WTC11 (cell line): ENCODE data around the gene ANKFN1. TPM values are rescaled to one million over a fixed set of nuclear protein-coding genes. Genes with fewer than 3 reads are reported as not detected.

Source experiments
- ATAC-seq: fragments of 200-7000 bp; cut with Tn5 transposase; 2 replicates; pipeline ENCODE4 v1.10.0; 2021; ENCODE audit warnings: mild to moderate bottlenecking, moderate library complexity
- CTCF ChIA-PET: fragments of 300-600 bp; sonication (Branson Sonifier 250); formaldehyde crosslinking; loops from one replicate; lab custom pipeline; 2021; ENCODE audit warnings: antibody characterized with exemption; lab: Charles Lee
- POLR2A ChIA-PET: fragments of 350-600 bp; sonication (Branson Sonifier 250); formaldehyde crosslinking; loops from one replicate; lab custom pipeline; 2021; ENCODE audit warnings: antibody characterized with exemption; lab: Charles Lee
- DNase-seq: peaks from one replicate; pipeline ENCODE4 v3.0.0; 2021; ENCODE audit warnings: low spot score
- H3K27ac Mint-ChIP-seq: 2 replicates; pipeline ENCODE4 v1.8.0; 2021; ENCODE audit warnings: mixed read lengths
- H3K27me3 Mint-ChIP-seq: 2 replicates; pipeline ENCODE4 v1.8.0; 2021; ENCODE audit warnings: low read depth, mild to moderate bottlenecking, moderate library complexity, mixed read lengths
- H3K36me3 Mint-ChIP-seq: 2 replicates; pipeline ENCODE4 v1.8.0; 2021; ENCODE audit warnings: mixed read lengths
- H3K4me1 Mint-ChIP-seq: 2 replicates; pipeline ENCODE4 v1.8.0; 2022; ENCODE audit warnings: mixed read lengths
- H3K4me3 Mint-ChIP-seq: 2 replicates; pipeline ENCODE4 v1.8.0; 2021; ENCODE audit warnings: mild to moderate bottlenecking, moderate library complexity, mixed read lengths
- H3K9me3 Mint-ChIP-seq: 2 replicates; pipeline ENCODE4 v1.8.0; 2021; ENCODE audit warnings: mixed read lengths
- CBFB ChIP-seq: sonication (generic); formaldehyde crosslinking; IDR thresholded peaks from 2 replicates; pipeline ENCODE4 v1.8.1; 2022; ENCODE audit warnings: mild to moderate bottlenecking, low read depth, missing genetic modification reagents
- CREB1 ChIP-seq: sonication (generic); formaldehyde crosslinking; IDR thresholded peaks from 2 replicates; pipeline ENCODE4 v1.8.0; 2023; ENCODE audit warnings: mild to moderate bottlenecking, missing genetic modification reagents
- EMX1 ChIP-seq: fragments of 250-450 bp; sonication (Bioruptor Pico); IDR thresholded peaks from 2 replicates; pipeline ENCODE4 v1.8.0; 2021; ENCODE audit warnings: mild to moderate bottlenecking
- HMGA2 ChIP-seq: fragments of 250-450 bp; sonication (Bioruptor Pico); IDR thresholded peaks from 2 replicates; pipeline ENCODE4 v1.4.0; 2021; ENCODE audit warnings: mild to moderate bottlenecking, moderate library complexity
- IRF2 ChIP-seq: sonication (generic); formaldehyde crosslinking; IDR thresholded peaks from 2 replicates; pipeline ENCODE4 v1.8.0; 2022; ENCODE audit warnings: low read depth, missing genetic modification reagents, borderline replicate concordance
- NR1H2 ChIP-seq: sonication (generic); formaldehyde crosslinking; IDR thresholded peaks from 2 replicates; pipeline ENCODE4 v1.9.0; 2021; ENCODE audit warnings: mild to moderate bottlenecking, moderate library complexity, missing genetic modification reagents
- PRRX2 ChIP-seq: fragments of 250-450 bp; sonication (Bioruptor Pico); IDR thresholded peaks from 2 replicates; pipeline ENCODE4 v1.8.0; 2021; ENCODE audit warnings: mild to moderate bottlenecking
- SOX15 ChIP-seq: fragments of 250-450 bp; sonication (Bioruptor Pico); IDR thresholded peaks from 2 replicates; pipeline ENCODE4 v1.9.0; 2021; ENCODE audit warnings: mild to moderate bottlenecking
- SP1 ChIP-seq: sonication (generic); formaldehyde crosslinking; conservative IDR thresholded peaks from 2 replicates; pipeline ENCODE4 v1.8.1; 2022; ENCODE audit warnings: missing genetic modification reagents
- TP53 ChIP-seq: sonication (generic); formaldehyde crosslinking; IDR thresholded peaks from 2 replicates; pipeline ENCODE4 v1.8.1; 2023; ENCODE audit warnings: mild to moderate bottlenecking, missing genetic modification reagents
- ZBTB21 ChIP-seq: sonication (generic); formaldehyde crosslinking; IDR thresholded peaks from 2 replicates; pipeline ENCODE4 v1.8.1; 2023; ENCODE audit warnings: mild to moderate bottlenecking, missing genetic modification reagents, borderline replicate concordance
- ZNF121 ChIP-seq: sonication (generic); formaldehyde crosslinking; IDR thresholded peaks from 2 replicates; pipeline ENCODE4 v1.8.0; 2023; ENCODE audit warnings: missing genetic modification reagents
- ZNF219 ChIP-seq: sonication (generic); formaldehyde crosslinking; IDR thresholded peaks from 2 replicates; pipeline ENCODE4 v1.8.0; 2023; ENCODE audit warnings: missing genetic modification reagents, mild to moderate bottlenecking, borderline replicate concordance
- ZNF263 ChIP-seq: sonication (generic); formaldehyde crosslinking; IDR thresholded peaks from 2 replicates; pipeline ENCODE4 v1.8.1; 2022; ENCODE audit warnings: low read depth, mild to moderate bottlenecking, moderate library complexity, missing genetic modification reagents
- ZNF317 ChIP-seq: sonication (generic); formaldehyde crosslinking; IDR thresholded peaks from 2 replicates; pipeline ENCODE4 v1.8.1; 2023; ENCODE audit warnings: low read depth, mild to moderate bottlenecking, moderate library complexity, missing genetic modification reagents, borderline replicate concordance
- total RNA-seq: library from RNA; stranded (reverse); gene quantifications from 3 replicates; pipeline ENCODE4 v1.2.3, GENCODE V29; 2021
- TF ChIP-seq, protein P1 (sequence below): fragments of 250-450 bp; sonication (Bioruptor Pico); IDR thresholded peaks from 2 replicates; pipeline ENCODE4 v1.9.0; 2021; ENCODE audit warnings: moderate library complexity, mild to moderate bottlenecking, inconsistent platforms, borderline replicate concordance
- TF ChIP-seq, protein P2 (sequence below): fragments of 200-600 bp; IDR thresholded peaks from 2 replicates; pipeline ENCODE4 v1.8.0; 2022; ENCODE audit warnings: antibody characterized with exemption
- TF ChIP-seq, protein P3 (sequence below): sonication (generic); formaldehyde crosslinking; IDR thresholded peaks from 2 replicates; pipeline ENCODE4 v1.8.0; 2022; ENCODE audit warnings: mild to moderate bottlenecking, missing genetic modification reagents
- TF ChIP-seq, protein P4 (sequence below): fragments of 250-450 bp; sonication (Bioruptor Pico); IDR thresholded peaks from 2 replicates; pipeline ENCODE4 v1.9.0; 2021; ENCODE audit warnings: mild to moderate bottlenecking, borderline replicate concordance
- TF ChIP-seq, protein P5 (sequence below): sonication (generic); formaldehyde crosslinking; IDR thresholded peaks from 2 replicates; pipeline ENCODE4 v1.8.1; 2023; ENCODE audit warnings: mild to moderate bottlenecking, moderate library complexity, missing genetic modification reagents

Gene ANKFN1
- total RNA-seq, 1 experiment from 2014 or later: 0.24 TPM

DNA sequence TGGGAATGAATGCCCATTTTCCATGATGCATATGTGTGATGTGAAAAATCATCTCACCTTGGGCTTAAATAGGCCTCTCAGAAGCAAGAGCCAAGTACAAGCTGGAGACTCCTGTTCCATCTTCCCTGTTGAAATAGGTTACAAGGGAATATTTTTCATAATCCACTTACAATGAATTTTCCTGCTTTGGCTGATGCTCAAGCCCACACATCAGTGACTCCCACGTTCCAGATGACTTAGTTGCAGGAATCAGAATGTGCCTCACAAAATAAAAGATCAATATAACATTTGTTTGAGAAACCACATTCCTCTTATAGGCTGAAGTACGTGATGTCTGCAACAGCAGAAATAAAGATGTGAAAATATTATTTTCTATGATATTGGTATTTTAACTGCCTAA is 24.1 kb downstream of the ANKFN1 start:
- DNase-seq (no peak), ATAC-seq (no peak)
- H3K27ac Mint-ChIP-seq: no peak overlapping the region
- TF ChIP-seq PRRX2: no peak
- no peak for TF ChIP-seq TP53 (CRISPR knock-in tag)
- no peak for TF ChIP-seq SOX15 (CRISPR knock-in tag)
- TF ChIP-seq, protein P1, sequence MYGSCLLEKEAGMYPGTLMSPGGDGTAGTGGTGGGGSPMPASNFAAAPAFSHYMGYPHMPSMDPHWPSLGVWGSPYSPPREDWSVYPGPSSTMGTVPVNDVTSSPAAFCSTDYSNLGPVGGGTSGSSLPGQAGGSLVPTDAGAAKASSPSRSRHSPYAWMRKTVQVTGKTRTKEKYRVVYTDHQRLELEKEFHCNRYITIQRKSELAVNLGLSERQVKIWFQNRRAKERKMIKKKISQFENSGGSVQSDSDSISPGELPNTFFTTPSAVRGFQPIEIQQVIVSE (CRISPR knock-in tag): no peak
- TF ChIP-seq EMX1: no peak
- no peak for TF ChIP-seq HMGA2 (CRISPR knock-in tag)
- TF ChIP-seq ZNF121 (CRISPR knock-in tag): no peak
- TF ChIP-seq ZNF263 (CRISPR knock-in tag): no peak
- no peak for TF ChIP-seq NR1H2
- no peak for TF ChIP-seq ZNF219 (CRISPR knock-in tag)
- TF ChIP-seq ZBTB21: no peak
- TF ChIP-seq, protein P2, sequence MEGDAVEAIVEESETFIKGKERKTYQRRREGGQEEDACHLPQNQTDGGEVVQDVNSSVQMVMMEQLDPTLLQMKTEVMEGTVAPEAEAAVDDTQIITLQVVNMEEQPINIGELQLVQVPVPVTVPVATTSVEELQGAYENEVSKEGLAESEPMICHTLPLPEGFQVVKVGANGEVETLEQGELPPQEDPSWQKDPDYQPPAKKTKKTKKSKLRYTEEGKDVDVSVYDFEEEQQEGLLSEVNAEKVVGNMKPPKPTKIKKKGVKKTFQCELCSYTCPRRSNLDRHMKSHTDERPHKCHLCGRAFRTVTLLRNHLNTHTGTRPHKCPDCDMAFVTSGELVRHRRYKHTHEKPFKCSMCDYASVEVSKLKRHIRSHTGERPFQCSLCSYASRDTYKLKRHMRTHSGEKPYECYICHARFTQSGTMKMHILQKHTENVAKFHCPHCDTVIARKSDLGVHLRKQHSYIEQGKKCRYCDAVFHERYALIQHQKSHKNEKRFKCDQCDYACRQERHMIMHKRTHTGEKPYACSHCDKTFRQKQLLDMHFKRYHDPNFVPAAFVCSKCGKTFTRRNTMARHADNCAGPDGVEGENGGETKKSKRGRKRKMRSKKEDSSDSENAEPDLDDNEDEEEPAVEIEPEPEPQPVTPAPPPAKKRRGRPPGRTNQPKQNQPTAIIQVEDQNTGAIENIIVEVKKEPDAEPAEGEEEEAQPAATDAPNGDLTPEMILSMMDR: no peak
- CTCF ChIA-PET: no interaction called here
- no peaks in the 10 kb centered on the region for H3K9me3 Mint-ChIP-seq
- H3K4me3 Mint-ChIP-seq: no peak overlapping the region
- H3K36me3 Mint-ChIP-seq: no peaks in the 10 kb centered on the region
- H3K27me3 Mint-ChIP-seq: no peaks in the 10 kb centered on the region
- POLR2A ChIA-PET: interaction anchor here (0.6 kb wide), 1 partner anchor 349 kb away, joined by 4 read pairs; no protein-coding TSS in a partner anchor
- peaks cover 24% of the 10 kb centered on the region for H3K4me1 Mint-ChIP-seq

DNA sequence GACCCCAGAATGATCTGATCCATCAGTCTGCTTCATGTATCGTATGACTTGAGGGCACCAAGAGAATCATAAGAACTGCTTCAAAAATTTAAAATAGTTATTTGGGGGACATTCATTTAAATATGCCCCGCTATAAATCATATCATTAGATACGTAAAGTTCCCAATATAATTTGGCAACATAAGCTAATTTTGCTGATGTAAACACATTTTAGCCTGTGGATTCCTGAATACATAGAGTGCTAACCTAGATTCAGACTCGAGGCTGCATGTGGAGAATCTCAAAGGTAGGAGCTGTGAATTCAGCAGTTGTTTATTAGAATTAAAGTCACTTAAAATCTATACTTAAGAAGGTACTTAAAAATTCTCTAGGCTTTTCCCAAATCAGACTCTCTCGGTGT is 24.9 kb downstream of the ANKFN1 start:
- Mint-ChIP-seq H3K27me3 (no peaks in the 10 kb centered on the region), H3K36me3 (no peaks in the 10 kb centered on the region), H3K4me1 (peaks cover 20% of the 10 kb centered on the region), H3K9me3 (no peaks in the 10 kb centered on the region), H3K4me3 (no peak overlapping the region), H3K27ac (no peak overlapping the region)
- TF ChIP-seq ZNF317 (CRISPR knock-in tag): no peak
- ATAC-seq: no peak
- DNase-seq: no peak
- ChIA-PET CTCF (no interaction called here), POLR2A (no interaction called here)

DNA sequence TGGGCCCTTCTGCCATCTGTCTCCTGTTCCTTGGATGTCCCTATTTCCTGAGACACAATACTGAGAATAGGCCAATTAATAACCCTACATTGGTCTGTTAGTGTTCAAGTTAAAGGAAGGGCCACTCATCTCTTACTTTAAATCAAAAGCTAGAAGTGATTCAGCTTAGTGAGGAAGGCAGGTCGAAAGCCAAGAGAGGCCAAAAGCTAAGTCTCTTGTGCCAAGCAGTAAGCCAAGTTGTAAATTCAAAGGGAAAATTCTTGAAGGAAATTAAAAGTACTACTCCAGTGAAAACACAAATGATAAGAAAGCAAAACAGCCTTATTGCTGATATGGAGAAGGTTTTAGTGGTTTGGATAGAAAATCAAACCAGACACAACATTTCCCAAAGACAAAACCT is 28.8 kb downstream of the ANKFN1 start:
- Mint-ChIP-seq H3K4me1 (no peaks in the 10 kb centered on the region), H3K4me3 (no peak overlapping the region), H3K27me3 (no peaks in the 10 kb centered on the region), H3K36me3 (no peaks in the 10 kb centered on the region), H3K27ac (no peak overlapping the region), H3K9me3 (no peaks in the 10 kb centered on the region)
- TF ChIP-seq CBFB (CRISPR knock-in tag) (no peak), SP1 (CRISPR knock-in tag) (no peak), IRF2 (CRISPR knock-in tag) (no peak), CREB1 (no peak), NR1H2 (no peak)
- TF ChIP-seq, protein P3, sequence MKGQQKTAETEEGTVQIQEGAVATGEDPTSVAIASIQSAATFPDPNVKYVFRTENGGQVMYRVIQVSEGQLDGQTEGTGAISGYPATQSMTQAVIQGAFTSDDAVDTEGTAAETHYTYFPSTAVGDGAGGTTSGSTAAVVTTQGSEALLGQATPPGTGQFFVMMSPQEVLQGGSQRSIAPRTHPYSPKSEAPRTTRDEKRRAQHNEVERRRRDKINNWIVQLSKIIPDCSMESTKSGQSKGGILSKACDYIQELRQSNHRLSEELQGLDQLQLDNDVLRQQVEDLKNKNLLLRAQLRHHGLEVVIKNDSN (CRISPR knock-in tag): no peak
- TF ChIP-seq, protein P4, sequence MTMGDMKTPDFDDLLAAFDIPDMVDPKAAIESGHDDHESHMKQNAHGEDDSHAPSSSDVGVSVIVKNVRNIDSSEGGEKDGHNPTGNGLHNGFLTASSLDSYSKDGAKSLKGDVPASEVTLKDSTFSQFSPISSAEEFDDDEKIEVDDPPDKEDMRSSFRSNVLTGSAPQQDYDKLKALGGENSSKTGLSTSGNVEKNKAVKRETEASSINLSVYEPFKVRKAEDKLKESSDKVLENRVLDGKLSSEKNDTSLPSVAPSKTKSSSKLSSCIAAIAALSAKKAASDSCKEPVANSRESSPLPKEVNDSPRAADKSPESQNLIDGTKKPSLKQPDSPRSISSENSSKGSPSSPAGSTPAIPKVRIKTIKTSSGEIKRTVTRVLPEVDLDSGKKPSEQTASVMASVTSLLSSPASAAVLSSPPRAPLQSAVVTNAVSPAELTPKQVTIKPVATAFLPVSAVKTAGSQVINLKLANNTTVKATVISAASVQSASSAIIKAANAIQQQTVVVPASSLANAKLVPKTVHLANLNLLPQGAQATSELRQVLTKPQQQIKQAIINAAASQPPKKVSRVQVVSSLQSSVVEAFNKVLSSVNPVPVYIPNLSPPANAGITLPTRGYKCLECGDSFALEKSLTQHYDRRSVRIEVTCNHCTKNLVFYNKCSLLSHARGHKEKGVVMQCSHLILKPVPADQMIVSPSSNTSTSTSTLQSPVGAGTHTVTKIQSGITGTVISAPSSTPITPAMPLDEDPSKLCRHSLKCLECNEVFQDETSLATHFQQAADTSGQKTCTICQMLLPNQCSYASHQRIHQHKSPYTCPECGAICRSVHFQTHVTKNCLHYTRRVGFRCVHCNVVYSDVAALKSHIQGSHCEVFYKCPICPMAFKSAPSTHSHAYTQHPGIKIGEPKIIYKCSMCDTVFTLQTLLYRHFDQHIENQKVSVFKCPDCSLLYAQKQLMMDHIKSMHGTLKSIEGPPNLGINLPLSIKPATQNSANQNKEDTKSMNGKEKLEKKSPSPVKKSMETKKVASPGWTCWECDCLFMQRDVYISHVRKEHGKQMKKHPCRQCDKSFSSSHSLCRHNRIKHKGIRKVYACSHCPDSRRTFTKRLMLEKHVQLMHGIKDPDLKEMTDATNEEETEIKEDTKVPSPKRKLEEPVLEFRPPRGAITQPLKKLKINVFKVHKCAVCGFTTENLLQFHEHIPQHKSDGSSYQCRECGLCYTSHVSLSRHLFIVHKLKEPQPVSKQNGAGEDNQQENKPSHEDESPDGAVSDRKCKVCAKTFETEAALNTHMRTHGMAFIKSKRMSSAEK (CRISPR knock-in tag): no peak
- TF ChIP-seq, protein P5, sequence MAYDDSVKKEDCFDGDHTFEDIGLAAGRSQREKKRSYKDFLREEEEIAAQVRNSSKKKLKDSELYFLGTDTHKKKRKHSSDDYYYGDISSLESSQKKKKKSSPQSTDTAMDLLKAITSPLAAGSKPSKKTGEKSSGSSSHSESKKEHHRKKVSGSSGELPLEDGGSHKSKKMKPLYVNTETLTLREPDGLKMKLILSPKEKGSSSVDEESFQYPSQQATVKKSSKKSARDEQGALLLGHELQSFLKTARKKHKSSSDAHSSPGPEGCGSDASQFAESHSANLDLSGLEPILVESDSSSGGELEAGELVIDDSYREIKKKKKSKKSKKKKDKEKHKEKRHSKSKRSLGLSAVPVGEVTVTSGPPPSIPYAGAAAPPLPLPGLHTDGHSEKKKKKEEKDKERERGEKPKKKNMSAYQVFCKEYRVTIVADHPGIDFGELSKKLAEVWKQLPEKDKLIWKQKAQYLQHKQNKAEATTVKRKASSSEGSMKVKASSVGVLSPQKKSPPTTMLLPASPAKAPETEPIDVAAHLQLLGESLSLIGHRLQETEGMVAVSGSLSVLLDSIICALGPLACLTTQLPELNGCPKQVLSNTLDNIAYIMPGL (CRISPR knock-in tag): no peak
- ChIA-PET CTCF (no interaction called here), POLR2A (no interaction called here)
- ATAC-seq (no peak), DNase-seq (no peak)
